ENCODE results near the gene NPAT.
"Not testable (repeated sequence)": the region's sequence is repeated elsewhere in the genome, so short reads cannot be mapped to it uniquely, and the experiment has no call there.

The NPAT gene

DNA sequence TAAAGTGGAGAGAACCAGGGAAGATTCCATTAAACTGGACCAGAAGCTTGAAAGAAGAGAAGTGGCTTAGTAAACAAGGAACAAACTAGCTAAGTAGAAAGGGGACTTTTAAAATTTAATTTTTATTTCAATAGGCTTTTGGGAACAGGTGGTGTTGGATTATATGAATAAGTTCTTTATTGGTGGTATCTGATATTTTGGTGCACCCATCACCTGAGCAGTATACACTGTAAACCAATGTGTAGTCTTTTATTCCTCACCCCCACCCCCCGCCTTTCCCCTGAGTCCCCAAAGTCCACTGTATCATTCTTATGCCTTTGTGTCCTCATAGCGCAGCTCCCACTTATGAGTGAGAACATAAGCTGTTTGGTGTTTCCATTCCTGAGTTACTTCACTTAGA is 93.7 kb downstream of the NPAT start:
- in situ Hi-C loops (cut with HindIII; ENCODE audit: low sequenced_read_pairs) = no loop called here
- no peak for DNase-seq (ENCODE audit: low read depth, low spot score)
- H3K4me3 ChIP-seq (ENCODE audit: low read depth, low read length) = no peak overlapping the region
- TF ChIP-seq CTCF (IDR thresholded peaks at IDR 0.05; ENCODE audit: low read depth, low read length) = no peak

- in situ Hi-C loops (cut with HindIII; ENCODE audit: low sequenced_read_pairs) = no loop called here
- no peak for DNase-seq (ENCODE audit: low read depth, low spot score)
- TF ChIP-seq CTCF (IDR thresholded peaks at IDR 0.05; ENCODE audit: low read depth, low read length) = no peak
- no peak overlapping the region for H3K4me3 ChIP-seq (ENCODE audit: low read depth, low read length)
Measured at GRCh38 chr11:108125096-108125495, 97.3 kb downstream of the NPAT start.

DNA sequence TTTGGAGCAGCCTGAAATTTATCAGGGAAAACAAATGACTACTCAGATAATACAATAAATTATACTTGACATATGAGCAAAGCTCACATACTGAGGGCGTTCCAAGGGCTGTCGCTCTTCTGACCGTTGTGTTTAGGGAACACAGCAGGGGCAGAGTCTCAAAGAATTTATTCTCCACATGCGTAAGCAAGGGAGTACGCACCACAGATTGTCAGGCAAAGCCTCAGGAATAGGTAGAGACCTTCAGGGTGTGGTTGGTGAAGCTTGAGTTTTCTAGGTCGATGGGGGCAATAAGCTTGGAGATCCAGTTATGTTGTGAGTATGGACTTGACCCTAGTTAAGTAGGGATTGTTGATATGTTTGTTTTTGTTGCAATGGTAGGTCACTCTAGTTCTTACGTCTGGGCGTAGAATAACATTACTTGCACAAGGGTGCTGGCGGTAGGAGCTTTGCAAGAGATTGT is 100.2 kb downstream of the NPAT start:
- TF ChIP-seq CTCF (IDR thresholded peaks at IDR 0.05; ENCODE audit: low read depth, low read length) = no peak
- H3K4me3 ChIP-seq (ENCODE audit: low read depth, low read length) = peak overlapping the region; percentile 54
- peak; percentile 31 for DNase-seq (ENCODE audit: low read depth, low spot score)
- in situ Hi-C loops (cut with HindIII; ENCODE audit: low sequenced_read_pairs) = no loop called here

- DNase-seq (ENCODE audit: low read depth, low spot score) = peak; percentile 88
- TF ChIP-seq CTCF (IDR thresholded peaks at IDR 0.05; ENCODE audit: low read depth, low read length) = peak; percentile 20
- H3K4me3 ChIP-seq (ENCODE audit: low read depth, low read length) = peak within 1 kb of the TSS; percentile 54
- in situ Hi-C loops (cut with HindIII; ENCODE audit: low sequenced_read_pairs) = no loop called here
Measured at GRCh38 chr11:108121274-108122155, 100.9 kb downstream of the NPAT start, which contains the start of gene ACAT1. ACAT1 (plus strand) TSS chr11:108121567; CDS start chr11:108121607, 40 bp downstream.

DNA sequence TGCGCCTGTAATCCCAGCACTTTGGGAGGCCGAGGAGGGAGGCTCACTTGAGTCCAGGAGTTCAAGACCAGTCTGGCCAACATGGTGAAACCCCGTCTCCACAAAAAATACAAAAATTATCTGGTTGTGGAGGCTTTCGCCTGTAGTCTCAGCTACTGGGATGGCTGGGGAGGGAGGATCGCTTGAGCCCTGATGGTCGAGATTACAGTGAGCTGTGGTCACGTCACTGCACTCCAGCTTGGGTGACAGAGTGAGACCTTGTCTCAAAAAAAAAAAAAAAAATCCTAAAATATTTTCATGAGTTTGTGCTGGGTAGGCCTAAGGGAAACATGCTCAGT is 101.5 kb downstream of the NPAT start:
- peak overlapping the region; percentile 54 for H3K4me3 ChIP-seq (ENCODE audit: low read depth, low read length)
- in situ Hi-C loops (cut with HindIII; ENCODE audit: low sequenced_read_pairs); DNase-seq (ENCODE audit: low read depth, low spot score): not testable (repeated sequence)

- TF ChIP-seq CTCF (IDR thresholded peaks at IDR 0.05; ENCODE audit: low read depth, low read length) = peak; percentile 56
- DNase-seq (ENCODE audit: low read depth, low spot score) = peak; percentile 72
- in situ Hi-C loops (cut with HindIII; ENCODE audit: low sequenced_read_pairs) = no loop called here
- H3K4me3 ChIP-seq (ENCODE audit: low read depth, low read length) = no peak overlapping the region
Measured at GRCh38 chr11:108117746-108118371, 104.6 kb downstream of the NPAT start.

Data from astrocyte of the spinal cord (primary cell).